Heart left ventricle (tissue), 16 donors: Measurements from ENCODE around the gene ZNF230. TPM values are rescaled to one million over a fixed set of nuclear protein-coding genes. Genes with fewer than 3 reads are reported as not detected.

Experiments used
- ATAC-seq, 4 donors: fragments of 200-7000 bp; cut with Tn5 transposase; one replicate each; pipeline ENCODE4 v1.9.1; 2020 to 2022; ENCODE audit warnings: moderate library complexity in 4 of 4, mild to moderate bottlenecking in 3 of 4, moderate number of reproducible peaks in 1 of 4
- DNase-seq, 5 donors: peaks; one replicate each; pipeline ENCODE4 v3.0.0-alpha.2; 2020
- H3K27ac ChIP-seq, 12 donors: fragments of 200-600 bp; sonication (generic) in 4 of 12; one replicate each; pipeline versions ENCODE4 v1.5.0 to v1.8.0; 2016 to 2022; ENCODE audit warnings: mild to moderate bottlenecking in 2 of 12
- H3K27me3 ChIP-seq, 9 donors: fragments of 200-600 bp; sonication (generic) in 2 of 9; one replicate each; pipeline versions ENCODE4 v1.5.1 to v1.8.0; 2016 to 2022; ENCODE audit warnings: mild to moderate bottlenecking in 3 of 9
- H3K36me3 ChIP-seq, 9 donors: fragments of 200-600 bp; sonication (generic) in 2 of 9; one replicate each; pipeline versions ENCODE4 v1.5.0 to v1.8.0; 2018 to 2022; ENCODE audit warnings: mild to moderate bottlenecking in 2 of 9
- H3K4me1 ChIP-seq, 12 donors: fragments of 200-600 bp; sonication (generic) in 4 of 12; one replicate each; pipeline versions ENCODE4 v1.5.0 to v1.8.0; 2016 to 2022; ENCODE audit warnings: mild to moderate bottlenecking in 3 of 12
- H3K4me3 ChIP-seq, 12 donors: fragments of 200-600 bp; sonication (generic) in 4 of 12; one replicate each; pipeline versions ENCODE4 v1.5.0 to v1.8.0; 2017 to 2022; ENCODE audit warnings: mild to moderate bottlenecking in 9 of 12, moderate library complexity in 4 of 12
- H3K9me3 ChIP-seq, 12 donors: fragments of 200-600 bp; sonication (generic) in 4 of 12; one replicate each; pipeline versions ENCODE4 v1.5.0 to v1.8.0; 2016 to 2022; ENCODE audit warnings: mild to moderate bottlenecking in 1 of 12
- POLR2A ChIP-seq, 2 donors: fragments of 450-650 bp; IDR thresholded peaks; one replicate each; pipeline ENCODE4 v1.6.1; 2017; ENCODE audit warnings: antibody characterized with exemption in 2 of 2, mild to moderate bottlenecking in 2 of 2, moderate library complexity in 2 of 2
- WGBS, 4 donors: extraction: QIAGEN DNeasy Blood & Tissue Kit in 2 of 4; methylation state at CpG; one replicate each; pipeline versions ENCODE4 v1.1.5 to v1.1.7; 2013 to 2018; 5-methylcytosine and 5-hydroxymethylcytosine counted together
- intact Hi-C, 10 donors: fragments of 100-400 bp; cut with DNase I; formaldehyde crosslinking; loops; one replicate each; pipeline versions ENCODE4 v1.11.1 to v1.14.2; 2022
- polyA plus RNA-seq, 2 donors: library from polyadenylated mRNA; stranded (reverse); fragments of 200-250 nt; gene quantifications; one replicate each; pipeline ENCODE4 v1.2.3, GENCODE V29; 2013
- total RNA-seq, 9 donors: library from RNA; depleted of rRNA in 2 of 9; stranded (reverse); fragments of >200 nt in 2 of 9; fragmentation: NEBNext Ultra II Directional in 3 of 9; extraction: Animal tissue kit (Norgen Biotek cat#: 25700) in 3 of 9; gene quantifications; one replicate each; pipeline versions ENCODE4 v1.1.0 to v1.2.4, GENCODE V29; 2016 to 2023
- TF ChIP-seq, protein P1 (sequence below), 12 donors: fragments of 200-600 bp; sonication (generic) in 4 of 12; IDR thresholded peaks; one replicate each; pipeline versions ENCODE4 v1.5.0 to v1.8.0; 2018 to 2022; ENCODE audit warnings: antibody characterized with exemption in 12 of 12, mild to moderate bottlenecking in 5 of 12
- donor health status: ischemic (EF 13 %, LVEDD 7.1; RV severe dilation, severe dysfunction).
- donor health status: healthy with polysubstance abuse.
- donor health status: DM: no; HTN: yes; CAD: no.
- donor health status: DM: no; HTN: no; CAD: no.
- donor health status: ischemic (EF 25% LVEDD 6.9; RV normal size, moderate dysfunction).
- donor health status: ischemic (EF 25% LVEDD 5.7; RV mildly dilated, moderate dysfunction).
- donor health status: healthy.
- donor health status: DM: yes; HTN: yes; CAD: no.
- donor health status: ischemic (EF 35%, LVEDD 5.7; RV mildly dilated, moderate dysfunction).
- donor health status: nonischemic (EF 11% LVEDD 7.7; RV severe dilation, severe dysfunction).
- donor health status: DM: yes; HTN: yes; CAD: no.
- donor health status: PGD.
- donor health status: ischemic (EF 29% LVEDD 5.4; RV normal size, mild dysfunction).
- donor health status: nonischemic (EF 23%, LVEDD 6.1; RV moderate dilation, normal function).

ZNF230 gene
- total and polyA plus RNA-seq, 11 donors = 1.7 to 4.3 (median 1.9) TPM

DNA sequence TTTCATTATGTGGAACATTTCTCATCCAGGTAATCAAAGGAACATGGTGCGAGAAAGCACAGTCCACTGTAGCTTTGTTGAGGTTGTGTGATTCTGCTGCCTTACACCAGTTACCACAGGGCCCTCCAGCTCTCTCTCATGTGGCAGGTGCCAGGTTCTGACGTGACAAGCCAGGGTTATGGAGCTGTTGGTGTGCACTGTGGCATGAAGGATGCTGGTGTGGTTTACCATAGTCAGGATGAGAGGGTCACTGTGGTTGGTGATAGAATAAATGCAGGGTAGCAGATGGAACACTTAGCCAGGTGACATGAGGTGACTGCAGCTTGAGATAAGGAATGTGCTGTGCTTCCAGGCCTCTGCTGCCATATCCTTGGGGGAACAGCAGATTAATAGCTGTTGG, 56.5 kb downstream of the ZNF230 start:
- peaks cover 0 to 22% (median 0%) of the 10 kb centered on the region in 12 donors for H3K9me3 ChIP-seq
- H3K4me1 ChIP-seq = no peaks in the 10 kb centered on the region
- WGBS, 4 donors = 92 to 100% (median 94%) methylated on average over 2 of the region's 2 CpGs
- no peak overlapping the region for H3K4me3 ChIP-seq
- DNase-seq = no peak
- H3K27me3 ChIP-seq = no peaks in the 10 kb centered on the region
- TF ChIP-seq POLR2A (IDR thresholded peaks at IDR 0.05) = no peak
- TF ChIP-seq, protein P1, sequence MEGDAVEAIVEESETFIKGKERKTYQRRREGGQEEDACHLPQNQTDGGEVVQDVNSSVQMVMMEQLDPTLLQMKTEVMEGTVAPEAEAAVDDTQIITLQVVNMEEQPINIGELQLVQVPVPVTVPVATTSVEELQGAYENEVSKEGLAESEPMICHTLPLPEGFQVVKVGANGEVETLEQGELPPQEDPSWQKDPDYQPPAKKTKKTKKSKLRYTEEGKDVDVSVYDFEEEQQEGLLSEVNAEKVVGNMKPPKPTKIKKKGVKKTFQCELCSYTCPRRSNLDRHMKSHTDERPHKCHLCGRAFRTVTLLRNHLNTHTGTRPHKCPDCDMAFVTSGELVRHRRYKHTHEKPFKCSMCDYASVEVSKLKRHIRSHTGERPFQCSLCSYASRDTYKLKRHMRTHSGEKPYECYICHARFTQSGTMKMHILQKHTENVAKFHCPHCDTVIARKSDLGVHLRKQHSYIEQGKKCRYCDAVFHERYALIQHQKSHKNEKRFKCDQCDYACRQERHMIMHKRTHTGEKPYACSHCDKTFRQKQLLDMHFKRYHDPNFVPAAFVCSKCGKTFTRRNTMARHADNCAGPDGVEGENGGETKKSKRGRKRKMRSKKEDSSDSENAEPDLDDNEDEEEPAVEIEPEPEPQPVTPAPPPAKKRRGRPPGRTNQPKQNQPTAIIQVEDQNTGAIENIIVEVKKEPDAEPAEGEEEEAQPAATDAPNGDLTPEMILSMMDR (IDR thresholded peaks at IDR 0.05) = no peak
- no peak for ATAC-seq
- no peak overlapping the region for H3K27ac ChIP-seq
- intact Hi-C loops = loop anchor here in 1 of 10 donors (10.0 kb wide), 1 partner anchor 54 kb away; the partner anchor contains the start of gene ZNF230
- H3K36me3 ChIP-seq = peaks cover 0 to 92% (median 78%) of the 10 kb centered on the region in 9 donors

DNA sequence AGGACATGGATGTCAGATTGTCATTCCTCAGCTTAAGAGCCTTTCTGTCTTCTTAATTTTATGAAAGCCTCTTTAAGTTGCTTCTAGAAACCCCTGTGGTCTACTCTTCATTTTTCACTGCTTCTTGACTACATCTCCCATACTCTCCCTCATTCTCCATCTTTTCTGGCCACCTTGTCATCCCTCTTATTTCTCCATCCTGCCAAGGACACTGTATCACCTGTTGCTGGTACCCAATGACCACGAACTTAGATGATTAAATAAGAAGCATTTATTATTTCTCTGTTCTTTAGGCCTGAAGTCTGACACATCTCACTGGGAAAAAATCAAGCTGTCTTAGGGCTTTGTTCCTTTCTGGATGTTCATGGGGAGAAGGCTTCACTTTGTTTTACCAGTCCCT, 58.3 kb downstream of the ZNF230 start:
- no peak for DNase-seq
- H3K4me3 ChIP-seq = no peak overlapping the region
- H3K27ac ChIP-seq = no peak overlapping the region
- H3K27me3 ChIP-seq = no peaks in the 10 kb centered on the region
- ATAC-seq = no peak
- 92 to 96% (median 94%) methylated on average over 1 of the region's 1 CpG for WGBS, 4 donors
- H3K36me3 ChIP-seq = peaks cover 0 to 99% (median 82%) of the 10 kb centered on the region in 9 donors
- TF ChIP-seq, protein P1 (IDR thresholded peaks at IDR 0.05) = no peak
- no peak for TF ChIP-seq POLR2A (IDR thresholded peaks at IDR 0.05)
- H3K4me1 ChIP-seq = no peaks in the 10 kb centered on the region
- H3K9me3 ChIP-seq = peaks cover 0 to 35% (median 14%) of the 10 kb centered on the region in 12 donors
- intact Hi-C loops = no loop called here

Other genes with a start within 250 kb of the ZNF230 start
- gene SMG9, start 248.0 kb upstream of the ZNF230 start, total RNA-seq = 10 to 100 TPM in 6 of 9 donors, 1 to 10 TPM in 3; 5.8 to 27.7 (median 14.6) TPM
- gene SMG9, start 248.0 kb upstream of the ZNF230 start, polyA plus RNA-seq = 10 to 100 TPM; 15.6 to 19.9 TPM
- 1 to 10 TPM in 2 of 9 donors, under 1 TPM in 7; 0.15 to 3.7 (median 0.63) TPM for gene KCNN4, start 222.0 kb upstream of the ZNF230 start, total RNA-seq
- gene KCNN4, start 222.0 kb upstream of the ZNF230 start, polyA plus RNA-seq = 1 to 10 TPM in 1 of 2 donors, under 1 TPM in 1; 0.46 to 1.1 TPM
- 1 to 10 TPM in 8 of 9 donors, under 1 TPM in 1; 0.37 to 7.9 (median 1.4) TPM for gene LYPD5, start 200.5 kb upstream of the ZNF230 start, total RNA-seq
- 1 to 10 TPM in 1 of 2 donors, under 1 TPM in 1; 0.34 to 1.9 TPM for gene LYPD5, start 200.5 kb upstream of the ZNF230 start, polyA plus RNA-seq
- gene ZNF283, start 175.6 kb upstream of the ZNF230 start, total RNA-seq = 10 to 100 TPM in 6 of 9 donors, 1 to 10 TPM in 3; 4.6 to 13.4 (median 11.9) TPM
- gene ZNF283, start 175.6 kb upstream of the ZNF230 start, polyA plus RNA-seq = 1 to 10 TPM; 4.8 to 5.0 TPM
- gene ZNF404, start 119.0 kb upstream of the ZNF230 start, total RNA-seq = 1 to 10 TPM; 2.3 to 7.6 (median 6.1) TPM
- 10 to 100 TPM in 1 of 2 donors, 1 to 10 TPM in 1; 5.6 to 18.7 TPM for gene ZNF404, start 119.0 kb upstream of the ZNF230 start, polyA plus RNA-seq
- 1 to 10 TPM; 4.0 to 9.9 (median 7.2) TPM for gene ZNF45, start 67.7 kb upstream of the ZNF230 start, total RNA-seq
- 1 to 10 TPM; 2.4 to 5.4 TPM for gene ZNF45, start 67.7 kb upstream of the ZNF230 start, polyA plus RNA-seq
- gene ZNF221, start 51.7 kb upstream of the ZNF230 start, total RNA-seq = 1 to 10 TPM; 2.6 to 6.7 (median 3.9) TPM
- gene ZNF221, start 51.7 kb upstream of the ZNF230 start, polyA plus RNA-seq = 1 to 10 TPM; 2.4 to 2.9 TPM
- 1 to 10 TPM; 4.0 to 7.7 (median 6.6) TPM for gene ZNF155, start 18.8 kb upstream of the ZNF230 start, total RNA-seq
- gene ZNF155, start 18.8 kb upstream of the ZNF230 start, polyA plus RNA-seq = 1 to 10 TPM; 4.9 to 5.1 TPM
- gene ZNF222, start 22.4 kb downstream of the ZNF230 start, total RNA-seq = 1 to 10 TPM; 2.3 to 5.0 (median 3.9) TPM
- 1 to 10 TPM; 2.1 to 7.7 TPM for gene ZNF222, start 22.4 kb downstream of the ZNF230 start, polyA plus RNA-seq
- gene ZNF223, start 49.1 kb downstream of the ZNF230 start, total RNA-seq = 1 to 10 TPM; 1.7 to 5.1 (median 3.2) TPM
- 1 to 10 TPM; 2.6 to 4.5 TPM for gene ZNF223, start 49.1 kb downstream of the ZNF230 start, polyA plus RNA-seq
- 1 to 10 TPM; 1.2 to 2.7 (median 1.8) TPM for gene ZNF284, start 69.2 kb downstream of the ZNF230 start, total RNA-seq
- 1 to 10 TPM; 1.1 TPM for gene ZNF284, start 69.2 kb downstream of the ZNF230 start, polyA plus RNA-seq
- gene ZNF224, start 91.4 kb downstream of the ZNF230 start, total RNA-seq = 10 to 100 TPM in 8 of 9 donors, 1 to 10 TPM in 1; 9.9 to 17.7 (median 13.0) TPM
- gene ZNF224, start 91.4 kb downstream of the ZNF230 start, polyA plus RNA-seq = 10 to 100 TPM in 1 of 2 donors, 1 to 10 TPM in 1; 7.1 to 11.8 TPM
- gene ZNF225, start 110.4 kb downstream of the ZNF230 start, total RNA-seq = 1 to 10 TPM; 1.3 to 6.2 (median 3.7) TPM
- 1 to 10 TPM; 1.4 to 2.1 TPM for gene ZNF225, start 110.4 kb downstream of the ZNF230 start, polyA plus RNA-seq
- gene ZNF234, start 138.6 kb downstream of the ZNF230 start, total RNA-seq = 10 to 100 TPM in 3 of 9 donors, 1 to 10 TPM in 6; 4.6 to 12.8 (median 9.4) TPM
- gene ZNF234, start 138.6 kb downstream of the ZNF230 start, polyA plus RNA-seq = 1 to 10 TPM; 4.5 to 4.7 TPM
- 10 to 100 TPM; 12.2 to 29.2 (median 21.1) TPM for gene ZNF226, start 162.1 kb downstream of the ZNF230 start, total RNA-seq
- 10 to 100 TPM; 18.9 to 20.1 TPM for gene ZNF226, start 162.1 kb downstream of the ZNF230 start, polyA plus RNA-seq
- gene ZNF227, start 209.6 kb downstream of the ZNF230 start, total RNA-seq = 10 to 100 TPM in 6 of 9 donors, 1 to 10 TPM in 3; 4.7 to 20.5 (median 11.0) TPM
- gene ZNF227, start 209.6 kb downstream of the ZNF230 start, polyA plus RNA-seq = 1 to 10 TPM; 4.4 to 5.9 TPM